Muscle of leg (tissue), 11 donors: ENCODE results near the gene RHD. TPM values are rescaled to one million over a fixed set of nuclear protein-coding genes. Genes with fewer than 3 reads are reported as not detected.
"Not testable (repeated sequence)": the region's sequence is repeated elsewhere in the genome, so short reads cannot be mapped to it uniquely, and the experiment has no call there.

ENCODE experiments used
- DNase-seq: peaks from one replicate; pipeline ENCODE4 v3.0.0; 2013
- H3K27ac ChIP-seq: one replicate; pipeline ENCODE4 v1.5.1; 2013; ENCODE audit warnings: mild to moderate bottlenecking, low read length, control low read depth
- H3K27me3 ChIP-seq: one replicate; pipeline ENCODE4 v1.6.1; 2013; ENCODE audit warnings: low read length; ENCODE audit not compliant: control insufficient read depth, insufficient read depth
- H3K36me3 ChIP-seq: one replicate; pipeline ENCODE4 v1.6.1; 2013; ENCODE audit warnings: low read length; ENCODE audit not compliant: control insufficient read depth, insufficient read depth
- H3K4me1 ChIP-seq: one replicate; pipeline ENCODE4 v1.6.1; 2013; ENCODE audit warnings: low read length; ENCODE audit not compliant: control insufficient read depth, insufficient read depth
- H3K4me3 ChIP-seq: one replicate; pipeline ENCODE4 v1.5.1; 2013; ENCODE audit warnings: low read length, control low read depth
- H3K9me3 ChIP-seq: replicated peaks from 2 replicates; pipeline ENCODE4 v1.6.1; 2013; ENCODE audit warnings: low read depth, low read length; ENCODE audit not compliant: control insufficient read depth
- WGBS: methylation state at CpG from one replicate; pipeline ENCODE4 v1.1.5; 2013; ENCODE audit warnings: missing lambda C conversion rate; ENCODE audit not compliant: insufficient coverage; 5-methylcytosine and 5-hydroxymethylcytosine counted together
- polyA plus RNA-seq, 8 donors: library from polyadenylated mRNA; unstranded; fragments of 120-200 nt; gene quantifications; one replicate each; pipeline versions ENCODE4 v1.2.1 to v1.2.3, GENCODE V29; 2013; ENCODE audit warnings: inconsistent platforms in 1 of 8, low replicate concordance in 1 of 8; ENCODE audit not compliant: insufficient read length in 8 of 8, insufficient read depth in 1 of 8
- total RNA-seq: library from RNA; stranded (reverse); fragments of 120-200 nt; gene quantifications from one replicate; pipeline ENCODE4 v1.2.4, GENCODE V29; 2013

RHD gene
- total and polyA plus RNA-seq, 9 donors = 0.15 to 1.2 (median 0.48) TPM

DNA sequence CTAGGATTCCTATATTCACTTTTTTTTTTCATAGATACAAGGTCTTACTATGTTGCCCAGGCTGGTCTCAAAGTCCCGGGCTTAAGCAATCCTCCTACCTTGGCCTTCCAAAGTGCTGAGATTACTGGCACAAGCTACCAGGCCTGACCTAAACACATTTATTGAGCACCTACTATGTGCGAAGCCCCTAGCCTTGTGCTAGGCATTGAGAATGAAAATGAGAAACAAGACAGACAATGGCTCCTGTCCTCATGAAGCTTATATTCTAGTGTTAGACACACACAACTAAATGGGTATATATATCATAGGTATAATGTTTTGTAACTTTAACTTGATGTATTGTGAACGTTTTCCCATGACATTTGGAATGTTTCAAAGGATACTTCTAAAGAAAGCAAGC is 77.3 kb downstream of the RHD start:
- DNase-seq = no peak
- no peak overlapping the region for H3K4me3 ChIP-seq
- no peaks in the 10 kb centered on the region for H3K27me3 ChIP-seq
- no peaks in the 10 kb centered on the region for H3K4me1 ChIP-seq
- peaks cover 35% of the 10 kb centered on the region for H3K36me3 ChIP-seq
- H3K9me3 ChIP-seq = no peaks in the 10 kb centered on the region
- H3K27ac ChIP-seq = no peak overlapping the region
- WGBS = 100% methylated on average over 1 of the region's 3 CpGs

DNA sequence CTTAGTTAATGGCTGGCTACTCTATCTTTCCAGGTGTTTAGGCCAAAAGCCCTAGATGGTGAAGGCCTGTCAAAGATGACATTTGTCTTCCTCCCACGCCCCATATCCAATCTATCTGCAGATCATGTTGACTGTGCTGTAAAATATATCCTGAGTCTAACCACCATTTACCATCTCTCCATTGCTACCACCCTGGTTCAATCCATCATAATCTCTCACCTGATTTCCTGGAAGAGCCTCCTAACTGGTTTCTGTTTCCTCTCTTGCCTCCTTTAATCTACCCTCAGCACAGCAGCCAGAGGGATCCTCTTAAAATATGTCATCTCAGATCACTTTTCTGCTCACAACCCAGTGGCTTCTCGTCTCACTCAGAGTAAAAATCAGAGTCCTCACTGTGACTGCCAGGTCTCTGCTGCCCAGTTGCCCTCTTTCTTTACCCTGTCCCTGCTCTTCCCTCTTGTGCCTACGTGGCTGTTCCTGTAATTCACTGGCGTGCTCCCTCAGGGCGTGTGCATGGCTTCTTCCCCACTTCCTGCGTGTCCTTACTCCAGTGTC is 83.6 kb downstream of the RHD start:
- no peak for DNase-seq
- H3K4me1 ChIP-seq = no peaks in the 10 kb centered on the region
- no peak overlapping the region for H3K27ac ChIP-seq
- WGBS = 80% methylated on average over 5 of the region's 6 CpGs
- H3K4me3 ChIP-seq = no peak overlapping the region
- no peaks in the 10 kb centered on the region for H3K27me3 ChIP-seq
- H3K9me3 ChIP-seq = no peaks in the 10 kb centered on the region
- peaks cover 40% of the 10 kb centered on the region for H3K36me3 ChIP-seq

DNA sequence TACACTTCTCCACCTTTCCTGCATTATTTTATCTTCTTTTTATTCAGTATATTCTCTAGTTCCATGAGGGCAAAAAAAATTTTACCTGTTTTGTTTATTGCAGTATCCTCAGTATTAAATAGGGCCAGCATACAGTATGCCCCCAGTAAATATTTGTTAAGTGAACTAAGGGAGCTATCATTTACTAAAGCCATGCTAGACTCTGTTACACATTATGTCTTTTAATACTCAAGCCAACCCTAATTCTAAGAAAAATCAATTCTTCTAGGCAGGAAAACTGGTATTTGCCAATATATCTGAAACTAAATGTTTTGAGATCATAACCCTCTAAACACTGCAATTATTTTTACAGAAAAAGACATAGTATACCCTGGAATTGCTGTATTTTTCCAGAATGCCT is 84.1 kb downstream of the RHD start:
- Histone ChIP-seq H3K36me3 (peaks cover 42% of the 10 kb centered on the region), H3K9me3 (no peaks in the 10 kb centered on the region), H3K4me3 (no peak overlapping the region), H3K27ac (no peak overlapping the region), H3K27me3 (no peaks in the 10 kb centered on the region), H3K4me1 (no peaks in the 10 kb centered on the region)
- no peak for DNase-seq

DNA sequence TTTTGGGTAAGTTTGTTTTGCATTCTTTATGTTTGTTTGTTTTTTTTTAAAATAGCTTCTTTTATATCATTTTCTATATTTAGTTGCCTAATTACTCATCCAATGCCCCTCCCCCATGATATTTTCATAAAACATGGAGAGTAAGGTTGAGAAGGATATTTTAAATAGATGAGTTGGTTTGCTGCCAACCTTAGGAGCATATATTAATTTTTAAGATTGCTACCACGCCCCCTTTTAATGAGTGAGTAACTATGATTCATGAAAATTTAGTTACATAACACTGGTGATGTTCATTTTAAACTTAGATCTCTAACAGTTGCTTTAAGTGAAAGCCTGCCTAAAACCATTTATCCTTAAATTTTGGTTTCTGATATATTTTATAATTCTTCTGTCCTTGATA is 84.5 kb downstream of the RHD start:
- H3K4me3 ChIP-seq = no peak overlapping the region
- DNase-seq = no peak
- H3K4me1 ChIP-seq = no peaks in the 10 kb centered on the region
- whole genome bisulfite sequencing = no CpG with 5 or more reads among the region's 1 CpG
- no peak overlapping the region for H3K27ac ChIP-seq
- no peaks in the 10 kb centered on the region for H3K27me3 ChIP-seq
- H3K9me3 ChIP-seq = no peaks in the 10 kb centered on the region
- H3K36me3 ChIP-seq = peaks cover 46% of the 10 kb centered on the region

DNA sequence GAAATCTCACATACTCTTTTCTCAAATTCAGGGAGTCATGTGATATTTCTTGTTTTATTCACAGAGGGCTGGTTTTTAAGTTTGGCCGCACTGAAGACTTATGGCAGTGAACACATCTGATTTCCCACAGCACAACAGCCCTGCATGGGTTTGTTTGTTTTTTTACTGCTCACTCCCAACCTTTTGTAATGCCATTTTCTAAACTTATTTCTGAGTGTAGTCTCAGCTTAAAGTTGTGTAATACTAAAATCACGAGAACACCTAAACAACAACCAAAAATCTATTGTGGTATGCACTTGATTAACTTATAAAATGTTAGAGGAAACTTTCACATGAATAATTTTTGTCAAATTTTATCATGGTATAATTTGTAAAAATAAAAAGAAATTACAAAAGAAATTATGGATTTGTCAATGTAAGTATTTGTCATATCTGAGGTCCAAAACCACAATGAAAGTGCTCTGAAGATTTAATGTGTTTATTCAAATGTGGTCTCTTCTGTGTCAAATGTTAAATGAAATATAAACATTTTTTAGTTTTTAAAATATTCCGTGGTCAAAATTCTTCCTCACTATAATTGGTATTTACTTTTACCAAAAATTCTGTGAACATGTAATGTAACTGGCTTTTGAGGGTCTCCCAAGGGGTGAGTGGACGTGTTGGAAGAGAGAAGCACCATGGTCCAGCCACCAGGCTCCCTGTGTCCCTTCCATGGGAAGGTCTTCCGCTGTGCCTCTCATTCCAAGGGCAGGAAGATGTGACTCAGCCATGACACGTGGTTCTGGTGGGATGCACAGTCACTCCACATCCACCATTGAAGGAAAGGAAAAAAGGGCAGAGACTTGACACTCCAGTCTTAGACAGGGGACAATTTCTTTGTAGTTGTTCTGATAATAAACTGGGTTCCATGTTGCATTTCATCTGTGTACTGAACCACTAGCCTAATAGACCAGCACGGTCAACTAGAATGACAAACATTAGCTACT is 88.6 kb downstream of the RHD start:
- no peak overlapping the region for H3K4me3 ChIP-seq
- no peak overlapping the region for H3K27ac ChIP-seq
- H3K4me1 ChIP-seq = no peaks in the 10 kb centered on the region
- 93% methylated on average over 3 of the region's 7 CpGs for WGBS
- DNase-seq = no peak
- H3K9me3 ChIP-seq = no peaks in the 10 kb centered on the region
- peaks cover 33% of the 10 kb centered on the region for H3K36me3 ChIP-seq
- H3K27me3 ChIP-seq = no peaks in the 10 kb centered on the region

DNA sequence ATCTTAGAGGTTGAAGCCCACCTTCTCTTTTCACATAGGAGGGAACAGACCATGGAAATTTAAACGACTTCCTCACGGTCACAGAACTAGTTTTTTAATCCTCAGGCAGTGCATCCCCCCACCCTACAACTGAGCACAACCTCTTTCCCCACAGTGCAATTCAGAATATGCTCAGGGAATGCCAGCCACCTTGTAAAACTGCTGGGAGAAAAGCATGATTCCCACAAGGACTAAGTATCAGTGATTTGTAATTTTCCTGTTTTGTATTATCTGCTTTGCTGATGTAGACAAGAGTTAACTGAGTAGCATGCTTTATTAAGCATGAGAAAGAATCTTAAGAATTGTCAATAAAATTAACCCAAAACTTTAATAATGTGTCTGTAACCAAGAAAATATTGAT is 89.6 kb downstream of the RHD start:
- no peak for DNase-seq
- no peak overlapping the region for H3K4me3 ChIP-seq
- no peaks in the 10 kb centered on the region for H3K9me3 ChIP-seq
- WGBS = 31% methylated on average over 2 of the region's 2 CpGs
- peaks cover 28% of the 10 kb centered on the region for H3K36me3 ChIP-seq
- no peak overlapping the region for H3K27ac ChIP-seq
- H3K27me3 ChIP-seq = no peaks in the 10 kb centered on the region
- H3K4me1 ChIP-seq = no peaks in the 10 kb centered on the region

DNA sequence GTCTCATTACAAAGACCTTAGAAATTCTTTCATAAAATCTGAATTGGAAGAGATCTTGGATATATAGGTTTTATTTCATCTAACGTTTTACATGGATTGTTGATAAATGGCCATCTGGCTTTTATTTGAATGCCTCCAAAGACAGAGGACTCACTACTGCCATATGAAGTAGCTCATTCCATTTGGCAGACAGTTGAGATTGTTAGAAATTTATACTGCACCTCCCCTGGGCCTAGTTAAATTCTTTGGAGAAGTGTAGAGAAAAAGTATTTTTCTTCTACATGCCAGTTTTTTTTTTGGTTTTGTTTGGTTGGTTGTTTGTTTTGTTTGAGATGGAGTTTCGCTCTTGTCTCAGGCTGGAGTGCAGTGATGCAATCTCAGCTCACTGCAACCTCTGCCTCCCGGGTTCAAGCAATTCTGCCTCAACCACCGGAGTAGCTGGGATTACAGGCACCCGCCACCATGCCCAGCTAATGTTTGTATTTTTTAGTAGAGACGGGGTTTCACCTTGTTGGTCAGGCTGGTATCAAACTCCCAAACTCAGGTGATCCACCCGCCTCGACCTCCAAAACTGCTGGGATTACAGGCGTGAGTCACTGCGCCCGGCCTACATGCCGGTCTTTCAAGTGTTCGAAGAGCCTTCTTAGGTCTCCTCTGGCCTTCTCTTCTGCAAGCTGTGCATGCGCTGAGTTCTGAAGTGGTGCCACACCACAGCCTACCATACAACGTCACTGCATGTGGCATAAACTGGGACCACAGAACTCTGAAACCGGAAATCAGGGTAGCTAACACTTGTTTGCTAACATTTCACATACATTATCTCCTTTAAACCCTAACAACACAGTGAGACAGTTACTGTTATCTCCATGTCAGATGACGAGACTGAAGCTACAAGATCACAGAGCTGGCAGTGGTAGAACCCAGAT is 90.6 kb downstream of the RHD start:
- not testable (repeated sequence) for H3K27me3 ChIP-seq, H3K9me3 ChIP-seq, DNase-seq, H3K27ac ChIP-seq, H3K4me1 ChIP-seq, H3K4me3 ChIP-seq
- WGBS = no CpG with 5 or more reads among the region's 17 CpGs
- H3K36me3 ChIP-seq = peaks cover 25% of the 10 kb centered on the region

DNA sequence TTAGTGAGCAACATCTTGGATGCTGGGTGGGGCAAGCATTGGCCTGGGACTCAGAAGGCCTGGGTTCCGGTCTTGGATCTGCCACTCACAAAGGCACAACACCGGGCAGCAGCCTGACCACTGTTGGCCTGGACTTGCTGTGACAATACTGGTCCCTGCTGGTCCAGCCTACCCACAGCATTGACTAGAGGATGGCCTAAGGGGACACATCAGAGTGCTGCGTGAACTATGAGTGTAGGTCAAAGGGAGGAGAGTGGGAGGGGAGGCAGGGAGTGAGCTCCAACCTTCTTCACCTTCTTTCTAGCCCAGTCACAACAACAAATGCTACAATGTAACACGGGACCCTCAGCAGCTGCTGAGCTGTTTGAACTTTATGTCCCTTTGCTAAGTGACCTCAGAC is 96.9 kb downstream of the RHD start:
- WGBS = 83% methylated on average over 2 of the region's 4 CpGs
- Histone ChIP-seq H3K27ac (no peak overlapping the region), H3K36me3 (no peaks in the 10 kb centered on the region), H3K27me3 (no peaks in the 10 kb centered on the region), H3K4me3 (no peak overlapping the region), H3K9me3 (no peaks in the 10 kb centered on the region), H3K4me1 (no peaks in the 10 kb centered on the region)
- no peak for DNase-seq

DNA sequence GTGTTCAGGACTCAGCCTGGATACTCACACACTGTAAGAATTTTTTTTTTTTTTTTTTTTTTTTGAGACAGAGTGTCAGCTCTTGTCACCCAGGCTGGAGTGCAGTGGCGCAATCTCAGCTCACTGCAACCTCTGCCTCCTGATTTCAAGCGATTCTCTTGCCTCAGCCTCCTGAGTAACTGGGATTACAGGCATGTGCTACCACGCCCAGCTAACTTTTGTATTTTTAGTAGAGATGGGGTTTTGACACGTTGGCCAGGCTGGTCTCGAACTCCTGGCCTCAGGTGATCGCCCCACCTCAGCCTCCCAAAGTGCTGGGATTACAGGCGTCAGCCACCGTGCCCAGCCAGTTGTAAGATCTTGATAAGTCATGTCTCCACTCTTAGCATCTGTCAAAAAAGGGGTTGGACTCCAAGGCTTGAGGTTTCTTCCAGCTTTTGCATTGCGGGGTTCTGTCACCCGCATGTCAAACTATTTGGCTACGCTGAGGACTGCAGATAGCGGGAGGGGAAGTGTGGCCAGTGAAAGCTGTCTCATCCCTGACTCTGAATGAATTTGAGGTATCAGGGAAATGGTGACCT is 97.5 kb downstream of the RHD start:
- not testable (repeated sequence) for H3K36me3 ChIP-seq, DNase-seq, H3K27ac ChIP-seq, H3K27me3 ChIP-seq, H3K4me1 ChIP-seq, H3K4me3 ChIP-seq, H3K9me3 ChIP-seq
- WGBS = 74% methylated on average over 5 of the region's 12 CpGs

DNA sequence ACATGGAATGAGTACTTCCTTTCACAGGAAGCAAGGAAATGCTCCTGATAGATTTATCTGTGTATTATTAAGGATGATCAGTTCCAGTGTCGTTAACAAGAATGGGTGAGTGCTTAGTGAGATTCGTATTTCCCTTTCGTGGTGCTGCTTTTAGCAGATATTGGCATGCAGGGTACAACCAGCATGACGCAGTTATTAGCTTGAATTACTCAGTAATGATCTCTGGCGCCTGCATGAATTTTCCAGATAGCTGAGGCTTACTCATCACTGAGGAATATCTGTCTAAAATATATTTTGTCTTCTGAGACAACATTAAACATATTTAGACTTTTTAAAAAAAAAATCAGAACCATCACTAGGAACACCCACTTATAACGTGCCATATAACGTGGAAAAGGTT is 99.4 kb downstream of the RHD start:
- not testable (repeated sequence) for H3K9me3 ChIP-seq, H3K4me1 ChIP-seq, H3K4me3 ChIP-seq, H3K36me3 ChIP-seq, H3K27me3 ChIP-seq, H3K27ac ChIP-seq
- 33% methylated on average over 4 of the region's 7 CpGs for WGBS
- DNase-seq = peak; percentile 34
